ENCODE results near the gene COL18A1.

COL18A1 gene

GRCh38 chr21:45455674-45456583 lies 51.0 kb downstream of the COL18A1 start:
- DNase-seq (ENCODE audit: low read depth) = no peak

DNA sequence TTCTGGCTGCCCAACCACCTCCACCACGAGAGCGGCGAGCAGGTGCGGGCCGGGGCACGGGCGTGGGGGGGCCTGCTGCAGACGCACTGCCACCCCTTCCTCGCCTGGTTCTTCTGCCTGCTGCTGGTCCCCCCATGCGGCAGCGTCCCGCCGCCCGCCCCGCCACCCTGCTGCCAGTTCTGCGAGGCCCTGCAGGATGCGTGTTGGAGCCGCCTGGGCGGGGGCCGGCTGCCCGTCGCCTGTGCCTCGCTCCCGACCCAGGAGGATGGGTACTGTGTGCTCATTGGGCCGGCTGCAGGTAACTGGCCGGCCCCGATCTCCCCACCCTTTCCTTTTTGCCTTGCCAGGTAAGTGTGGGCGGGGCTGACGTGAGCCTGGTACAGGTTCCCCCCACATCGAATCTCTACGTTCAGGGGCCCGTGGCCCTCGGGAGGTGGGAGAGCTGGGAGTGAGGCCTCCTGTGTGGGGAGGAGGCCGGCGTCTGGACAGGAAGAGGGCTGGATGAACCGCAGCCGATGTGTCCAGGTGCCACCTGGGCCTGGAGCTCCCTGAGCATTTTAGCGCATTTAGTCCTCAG lies 51.7 kb downstream of the COL18A1 start:
- no peak for DNase-seq (ENCODE audit: low read depth)

- DNase-seq (ENCODE audit: low read depth) = no peak
Measured at GRCh38 chr21:45457161-45457831, 52.3 kb downstream of the COL18A1 start.

GRCh38 chr21:45457832-45458172 lies 52.8 kb downstream of the COL18A1 start:
- no peak for DNase-seq (ENCODE audit: low read depth)

DNA sequence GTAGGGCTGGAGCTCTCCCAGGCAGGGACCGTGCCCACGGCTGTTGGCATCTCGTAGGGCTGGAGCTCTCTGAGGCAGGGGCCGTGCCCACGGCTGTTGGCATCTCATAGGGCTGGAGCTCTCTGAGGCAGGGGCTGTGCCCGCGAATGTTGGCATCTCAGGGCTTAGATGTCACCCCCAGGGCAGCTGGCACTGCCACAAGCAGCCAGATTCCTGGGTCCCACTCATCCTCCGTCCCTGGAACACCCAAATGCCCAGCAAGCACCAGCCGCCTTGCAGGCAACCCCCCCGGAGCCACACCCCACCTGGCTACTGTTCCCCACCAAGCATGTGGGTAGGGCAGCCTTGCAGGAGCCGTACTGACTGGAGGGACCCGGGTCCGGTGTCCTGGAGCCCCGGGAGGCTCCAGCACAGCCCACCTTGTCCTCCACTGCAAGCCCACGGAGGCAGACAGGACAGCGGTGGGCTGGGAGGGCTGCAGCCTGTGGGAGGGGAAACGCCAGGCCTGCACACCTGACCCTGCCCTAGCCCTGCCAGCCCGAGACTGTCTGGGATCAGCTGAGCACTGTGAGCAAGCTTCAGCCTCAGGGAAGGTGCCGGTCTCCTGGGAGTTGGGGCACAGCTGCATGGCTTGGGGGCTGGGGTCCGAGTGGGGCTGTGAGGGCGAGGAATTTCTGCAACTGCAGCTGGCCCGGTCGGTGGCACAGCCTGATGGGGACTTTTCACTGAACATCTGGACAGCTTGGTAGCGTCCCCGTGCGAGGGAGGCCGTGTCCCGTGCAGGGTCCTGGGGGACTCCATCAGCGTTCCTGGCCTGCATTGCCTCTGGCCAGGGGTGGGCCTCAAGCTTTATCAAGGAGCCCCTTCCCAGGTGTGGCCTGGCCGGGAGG lies 53.6 kb downstream of the COL18A1 start:
- DNase-seq (ENCODE audit: low read depth) = no peak

- DNase-seq (ENCODE audit: low read depth) = no peak
Measured at GRCh38 chr21:45459171-45460010, 54.4 kb downstream of the COL18A1 start.

DNA sequence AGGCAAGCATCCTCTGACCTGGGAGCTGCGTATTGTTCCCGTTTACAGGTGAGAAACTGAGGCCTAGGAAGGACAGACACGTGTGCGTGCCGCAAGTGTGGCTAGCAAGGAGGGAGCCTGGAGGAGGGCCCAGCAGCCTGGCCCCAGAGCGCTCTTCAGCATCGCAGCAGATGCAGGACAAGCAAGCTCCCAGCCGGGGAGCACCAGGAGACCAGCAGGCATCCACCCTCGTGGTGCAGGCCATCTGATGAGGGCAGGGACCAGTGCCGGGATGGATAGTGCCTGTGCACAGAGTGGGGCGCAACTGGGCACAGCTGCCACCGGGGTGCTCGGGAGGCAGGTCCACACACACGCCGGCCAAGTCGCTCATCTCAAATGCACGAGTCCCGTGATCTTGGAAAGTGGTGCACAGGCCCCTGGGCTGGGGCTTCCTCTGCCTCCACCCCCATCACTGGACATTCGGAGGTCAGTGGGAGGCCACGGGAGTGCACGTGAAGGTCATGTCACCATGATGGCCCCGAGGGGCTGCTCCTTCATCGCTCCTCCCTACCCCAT lies 55.1 kb downstream of the COL18A1 start:
- DNase-seq (ENCODE audit: low read depth) = no peak

DNA sequence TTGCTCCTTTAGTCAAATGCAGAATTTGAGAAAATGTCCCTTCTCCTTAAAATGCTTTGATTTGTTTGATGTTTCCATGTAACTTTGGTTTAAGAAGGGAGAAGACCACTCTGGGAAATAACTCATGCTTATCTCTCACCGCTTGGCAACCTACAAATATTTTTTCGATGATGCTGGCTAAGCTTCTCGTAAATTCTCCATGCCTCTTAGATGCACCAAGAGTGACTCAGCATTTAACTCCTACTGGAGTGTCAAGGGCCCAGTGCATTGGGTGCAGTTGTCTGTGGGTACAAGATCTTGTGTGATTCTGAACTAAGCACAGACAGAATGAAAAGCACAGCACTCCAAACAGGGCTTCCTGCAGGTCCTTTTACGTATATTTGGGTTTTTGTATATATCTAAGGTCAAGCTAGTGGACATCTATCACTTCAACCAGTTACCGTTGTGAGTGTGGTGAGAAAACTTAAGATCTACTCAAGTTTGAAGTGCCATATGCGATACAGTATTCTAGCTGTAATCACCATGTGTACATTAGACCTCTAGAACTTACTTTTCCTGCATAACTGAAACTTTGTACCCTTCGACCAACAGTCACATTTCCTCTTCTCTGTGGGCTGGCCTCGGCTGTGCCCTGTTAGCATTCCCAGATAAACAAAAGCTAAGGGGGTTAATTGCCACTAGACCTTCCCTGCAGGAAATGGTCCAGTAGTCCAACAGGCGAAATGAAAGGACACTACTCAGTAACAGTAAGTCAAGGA lies 55.8 kb downstream of the COL18A1 start:
- no peak for DNase-seq (ENCODE audit: low read depth)

- no peak for DNase-seq (ENCODE audit: low read depth)
Measured at GRCh38 chr21:45461369-45461750, 56.4 kb downstream of the COL18A1 start.

DNA sequence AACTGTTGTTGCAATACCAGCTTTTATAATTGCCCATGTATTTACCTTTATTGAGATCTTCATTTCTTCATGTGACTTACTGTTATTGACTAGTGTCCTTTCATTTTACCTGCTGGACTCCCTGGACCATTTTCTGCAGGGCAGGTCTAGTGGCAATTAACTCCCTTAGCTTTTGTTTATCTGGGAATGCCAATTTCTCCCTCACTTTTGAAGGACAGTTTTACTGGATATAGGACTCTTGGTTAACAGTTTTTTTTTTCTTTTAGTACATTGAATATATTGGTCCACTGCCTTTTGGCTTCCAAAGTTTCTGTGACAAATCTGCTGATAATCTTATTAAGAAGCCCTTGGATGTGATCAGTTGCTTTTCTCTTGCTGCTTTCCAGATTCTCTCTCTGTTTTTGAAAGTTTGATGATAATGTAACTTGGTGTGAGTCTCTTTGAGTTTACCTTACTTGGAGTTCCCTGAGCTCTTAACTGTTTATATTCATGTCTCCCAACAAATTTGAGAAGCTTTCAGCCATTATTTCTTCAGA lies 56.9 kb downstream of the COL18A1 start:
- no peak for DNase-seq (ENCODE audit: low read depth)

GRCh38 chr21:45463871-45464270 lies 58.9 kb downstream of the COL18A1 start:
- no peak for DNase-seq (ENCODE audit: low read depth)

DNA sequence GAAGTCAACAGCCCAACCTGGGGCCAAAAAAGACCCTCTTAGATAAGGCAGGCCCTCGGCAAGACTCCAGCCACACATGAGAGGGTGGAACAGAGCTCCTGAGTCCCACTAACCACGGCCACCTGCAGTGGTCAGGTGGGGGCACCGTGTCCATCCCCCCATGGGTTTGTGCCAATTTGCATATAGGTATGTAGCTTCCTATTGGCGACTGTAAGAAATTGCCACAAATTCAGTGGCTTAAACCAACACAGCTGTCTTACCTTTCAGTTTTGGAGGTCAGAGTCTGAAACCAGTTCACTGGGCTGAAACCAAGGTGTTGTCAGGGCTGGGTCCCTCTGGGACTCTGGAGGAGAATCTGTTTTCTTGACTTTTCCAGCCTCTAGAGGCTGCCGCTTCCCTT lies 59.3 kb downstream of the COL18A1 start:
- no peak for DNase-seq (ENCODE audit: low read depth)

GRCh38 chr21:45465105-45465504 lies 60.1 kb downstream of the COL18A1 start:
- no peak for DNase-seq (ENCODE audit: low read depth)

- no peak for DNase-seq (ENCODE audit: low read depth)
Measured at GRCh38 chr21:45465611-45466329, 60.8 kb downstream of the COL18A1 start.

GRCh38 chr21:45466330-45467220 lies 61.6 kb downstream of the COL18A1 start:
- no peak for DNase-seq (ENCODE audit: low read depth)

- DNase-seq (ENCODE audit: low read depth) = no peak
Measured at GRCh38 chr21:45467221-45467779, 62.3 kb downstream of the COL18A1 start.

DNA sequence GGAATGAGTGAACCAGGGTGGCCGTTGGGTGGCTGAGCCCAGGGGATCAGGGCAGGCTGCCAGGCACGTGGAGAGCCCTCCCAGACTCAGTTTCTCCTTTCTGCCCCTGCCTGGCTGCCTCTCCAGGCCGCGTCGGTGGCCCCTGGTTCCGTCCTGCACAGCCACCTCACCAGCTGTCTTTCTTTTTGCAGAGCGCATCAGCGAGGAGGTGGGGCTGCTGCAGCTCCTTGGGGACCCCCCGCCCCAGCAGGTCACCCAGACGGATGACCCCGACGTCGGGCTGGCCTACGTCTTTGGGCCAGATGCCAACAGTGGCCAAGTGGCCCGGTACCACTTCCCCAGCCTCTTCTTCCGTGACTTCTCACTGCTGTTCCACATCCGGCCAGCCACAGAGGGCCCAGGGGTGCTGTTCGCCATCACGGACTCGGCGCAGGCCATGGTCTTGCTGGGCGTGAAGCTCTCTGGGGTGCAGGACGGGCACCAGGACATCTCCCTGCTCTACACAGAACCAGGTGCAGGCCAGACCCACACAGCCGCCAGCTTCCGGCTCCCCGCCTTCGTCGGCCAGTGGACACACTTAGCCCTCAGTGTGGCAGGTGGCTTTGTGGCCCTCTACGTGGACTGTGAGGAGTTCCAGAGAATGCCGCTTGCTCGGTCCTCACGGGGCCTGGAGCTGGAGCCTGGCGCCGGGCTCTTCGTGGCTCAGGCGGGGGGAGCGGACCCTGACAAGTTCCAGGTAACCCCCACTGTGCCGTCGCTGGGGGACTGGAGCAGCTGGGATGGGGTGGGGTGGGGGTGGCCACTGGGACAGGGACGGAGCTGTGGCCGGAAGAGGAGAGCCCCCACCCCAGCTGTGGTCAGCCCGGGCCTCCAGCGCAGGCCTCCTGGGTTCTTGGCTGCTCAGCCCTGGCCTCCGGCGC lies 63.3 kb downstream of the COL18A1 start:
- DNase-seq (ENCODE audit: low read depth) = no peak

All from stimulated activated CD8-positive, alpha-beta memory T cell treated with anti-CD3 and anti-CD28 coated beads, Interleukin-15, amount 100 ng/mL, for 24 hours (primary cell).